ENCODE results near the gene DDX41.

DDX41 gene

DNA sequence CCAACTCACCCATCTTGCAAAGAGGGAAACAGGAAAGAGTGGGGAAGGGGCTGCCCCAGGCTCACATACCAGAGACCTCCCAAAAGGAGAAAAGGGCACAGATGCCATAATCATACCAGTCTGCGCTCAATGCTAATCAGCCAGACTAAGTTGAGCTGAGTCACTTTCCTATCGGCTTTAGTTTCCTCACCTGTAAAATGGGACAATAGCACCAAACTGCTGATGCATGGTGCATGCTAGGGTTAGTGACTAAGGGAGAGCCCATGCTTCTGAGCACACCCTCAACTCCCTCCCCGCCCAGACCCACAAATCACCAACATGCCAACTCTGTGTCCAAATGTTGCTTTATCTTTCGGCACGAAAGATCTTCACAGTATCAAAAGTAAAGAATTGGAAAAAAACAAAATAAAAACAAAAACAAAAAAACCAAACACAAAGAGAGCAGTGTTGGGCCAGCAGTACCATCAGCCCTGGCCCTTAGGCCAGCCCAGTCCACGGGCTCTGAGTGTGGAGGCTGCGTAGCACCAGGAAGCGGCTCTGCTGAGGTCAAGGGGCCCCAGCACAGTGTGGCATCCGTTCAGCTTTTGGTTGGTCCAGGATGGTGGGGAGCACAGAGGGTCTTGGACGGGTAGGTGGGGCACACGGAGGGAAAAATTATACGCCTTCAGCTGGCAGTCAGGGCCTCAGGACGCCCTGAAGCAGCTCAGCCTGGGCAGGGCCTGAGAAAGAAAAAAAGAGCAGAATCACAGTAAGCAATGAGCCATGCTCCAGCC, 2.9 kb upstream of the DDX41 start:
- Mint-ChIP-seq H3K36me3 (ENCODE audit: insufficient read depth) (peaks cover 24% of the 10 kb centered on the region), H3K27me3 (no peaks in the 10 kb centered on the region), H3K9me3 (no peaks in the 10 kb centered on the region), H3K4me3 (peak overlapping the region; percentile 29), H3K27ac (ENCODE audit: low read depth) (peak overlapping the region; percentile 86), H3K4me1 (peaks cover 52% of the 10 kb centered on the region)
- DNase-seq (ENCODE audit: low spot score in 2 of 2) (no peak), ATAC-seq (replicated peaks; ENCODE audit: extremely low read depth, poor library complexity, severe bottlenecking) (no peak)

DNA sequence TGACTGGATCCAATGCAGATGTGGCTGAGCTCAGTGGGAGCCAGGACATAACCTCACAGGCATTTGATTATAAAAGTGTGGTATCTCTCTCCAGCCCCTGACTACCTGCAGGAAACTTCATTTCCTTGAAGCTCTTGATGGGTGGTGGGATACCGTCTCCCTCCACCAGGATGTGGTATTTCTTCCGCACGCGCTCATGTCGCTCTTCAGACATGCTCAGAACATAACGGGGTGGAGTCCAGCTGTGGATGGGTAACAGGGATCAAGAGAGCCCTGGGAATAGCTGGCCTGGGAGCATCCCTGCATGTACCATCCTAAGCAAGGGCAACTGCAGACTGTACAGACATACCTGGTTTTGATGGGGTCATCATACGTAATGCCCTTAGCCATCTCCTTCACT, 1.2 kb downstream of the DDX41 start:
- Mint-ChIP-seq H3K27ac (ENCODE audit: low read depth) (peak overlapping the region; percentile 89), H3K4me1 (peaks cover 44% of the 10 kb centered on the region), H3K36me3 (ENCODE audit: insufficient read depth) (peaks cover 22% of the 10 kb centered on the region), H3K4me3 (peak overlapping the region; percentile 94), H3K9me3 (no peaks in the 10 kb centered on the region), H3K27me3 (no peaks in the 10 kb centered on the region)
- no peak for ATAC-seq (replicated peaks; ENCODE audit: extremely low read depth, poor library complexity, severe bottlenecking)
- no peak for DNase-seq (ENCODE audit: low spot score in 2 of 2)

- DNase-seq (ENCODE audit: low spot score in 2 of 2) = no peak
- H3K9me3 Mint-ChIP-seq = no peaks in the 10 kb centered on the region
- H3K27me3 Mint-ChIP-seq = no peaks in the 10 kb centered on the region
- H3K4me3 Mint-ChIP-seq = no peak overlapping the region
- ATAC-seq (replicated peaks; ENCODE audit: extremely low read depth, poor library complexity, severe bottlenecking) = no peak
- H3K36me3 Mint-ChIP-seq (ENCODE audit: insufficient read depth) = peaks cover 21% of the 10 kb centered on the region
- H3K4me1 Mint-ChIP-seq = peaks cover 38% of the 10 kb centered on the region
- H3K27ac Mint-ChIP-seq (ENCODE audit: low read depth) = no peak overlapping the region
These were observed 2.2 kb downstream of the DDX41 start for GRCh38 chr5:177514541-177514940.

DNA sequence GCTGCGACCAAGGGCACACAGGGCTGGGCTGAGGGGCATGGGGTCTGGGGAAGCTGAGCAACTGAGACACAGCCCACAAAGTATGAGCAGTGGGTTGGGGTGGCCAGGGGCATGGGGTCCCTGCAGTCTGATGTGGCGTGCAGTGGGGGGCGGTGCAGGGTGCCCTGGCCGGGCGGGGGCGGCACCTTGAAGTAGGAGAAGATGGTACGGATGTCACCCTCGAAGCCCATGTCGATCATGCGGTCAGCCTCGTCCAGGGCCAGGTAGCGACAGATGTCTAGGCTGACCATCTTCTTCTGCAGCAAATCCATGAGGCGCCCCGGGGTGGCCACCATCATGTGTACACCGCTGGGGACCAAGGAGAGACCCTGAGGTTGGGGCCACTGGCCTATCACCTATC, 3.3 kb downstream of the DDX41 start:
- Mint-ChIP-seq H3K27me3 (no peaks in the 10 kb centered on the region), H3K36me3 (ENCODE audit: insufficient read depth) (peaks cover 20% of the 10 kb centered on the region), H3K27ac (ENCODE audit: low read depth) (no peak overlapping the region), H3K9me3 (no peaks in the 10 kb centered on the region), H3K4me3 (no peak overlapping the region), H3K4me1 (peaks cover 38% of the 10 kb centered on the region)
- DNase-seq (ENCODE audit: low spot score in 2 of 2) (no peak), ATAC-seq (replicated peaks; ENCODE audit: extremely low read depth, poor library complexity, severe bottlenecking) (no peak)

- Mint-ChIP-seq H3K4me3 (no peak overlapping the region), H3K27me3 (no peaks in the 10 kb centered on the region), H3K4me1 (peaks cover 38% of the 10 kb centered on the region), H3K9me3 (no peaks in the 10 kb centered on the region), H3K36me3 (ENCODE audit: insufficient read depth) (peaks cover 20% of the 10 kb centered on the region), H3K27ac (ENCODE audit: low read depth) (no peak overlapping the region)
- DNase-seq (ENCODE audit: low spot score in 2 of 2) = no peak
- ATAC-seq (replicated peaks; ENCODE audit: extremely low read depth, poor library complexity, severe bottlenecking) = no peak
These were observed 3.9 kb downstream of the DDX41 start for GRCh38 chr5:177512736-177513380.

- Mint-ChIP-seq H3K36me3 (ENCODE audit: insufficient read depth) (peaks cover 18% of the 10 kb centered on the region), H3K9me3 (no peaks in the 10 kb centered on the region), H3K4me3 (no peak overlapping the region), H3K27ac (ENCODE audit: low read depth) (no peak overlapping the region), H3K27me3 (no peaks in the 10 kb centered on the region), H3K4me1 (peaks cover 32% of the 10 kb centered on the region)
- DNase-seq (ENCODE audit: low spot score in 2 of 2) (no peak), ATAC-seq (replicated peaks; ENCODE audit: extremely low read depth, poor library complexity, severe bottlenecking) (no peak)
These were observed 4.7 kb downstream of the DDX41 start for GRCh38 chr5:177511796-177512675.

DNA sequence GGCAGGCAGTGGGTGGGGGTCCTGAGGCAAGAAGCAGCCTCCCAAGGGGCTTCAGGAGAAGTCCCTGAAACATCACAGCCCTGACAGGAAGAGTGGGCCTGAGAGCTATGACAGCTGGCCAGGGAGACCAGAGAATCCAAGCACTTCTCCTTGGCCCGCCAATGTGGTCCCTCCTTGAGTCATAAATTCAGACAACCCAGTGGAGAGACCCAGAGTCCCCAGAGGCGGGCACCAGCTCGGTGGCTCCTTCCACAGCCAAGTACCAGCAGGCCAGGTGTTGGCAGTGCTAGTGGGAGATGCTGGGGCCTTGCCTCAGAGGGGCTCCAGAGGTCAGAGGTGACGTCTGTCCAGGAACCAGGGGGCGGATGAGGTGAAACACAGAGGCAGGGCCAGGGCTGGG, 5.6 kb downstream of the DDX41 start:
- no peak overlapping the region for H3K27ac Mint-ChIP-seq (ENCODE audit: low read depth)
- DNase-seq (ENCODE audit: low spot score in 2 of 2) (no peak), ATAC-seq (replicated peaks; ENCODE audit: extremely low read depth, poor library complexity, severe bottlenecking) (no peak)
- H3K9me3 Mint-ChIP-seq = no peaks in the 10 kb centered on the region
- peaks cover 23% of the 10 kb centered on the region for H3K4me1 Mint-ChIP-seq
- H3K27me3 Mint-ChIP-seq = no peaks in the 10 kb centered on the region
- peaks cover 12% of the 10 kb centered on the region for H3K36me3 Mint-ChIP-seq (ENCODE audit: insufficient read depth)
- H3K4me3 Mint-ChIP-seq = no peak overlapping the region

DNA sequence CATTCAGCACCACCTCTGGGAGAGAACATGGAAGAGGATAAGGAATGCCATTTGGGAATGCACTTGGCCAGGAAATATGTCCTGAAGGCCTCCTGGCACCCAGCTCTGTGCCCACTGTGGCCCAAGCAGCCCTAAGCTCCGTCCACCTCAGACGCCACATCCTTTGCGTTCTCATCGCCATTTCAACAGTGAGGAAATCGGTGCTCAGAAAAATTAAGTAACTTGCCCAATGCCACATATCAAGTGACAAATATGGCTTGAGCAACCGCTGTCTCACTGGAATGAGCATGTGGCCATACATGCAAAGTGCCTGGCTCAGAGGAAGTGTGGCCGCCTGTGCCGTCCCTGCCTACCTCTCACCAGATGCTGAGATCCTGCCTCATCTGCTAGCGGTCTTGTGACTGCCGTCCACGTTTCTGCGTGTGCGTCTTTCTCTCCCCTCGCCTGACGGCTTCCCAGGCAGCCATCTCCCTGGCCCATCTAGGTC, 6.2 kb downstream of the DDX41 start:
- Mint-ChIP-seq H3K36me3 (ENCODE audit: insufficient read depth) (peaks cover 12% of the 10 kb centered on the region), H3K4me3 (no peak overlapping the region), H3K4me1 (peaks cover 18% of the 10 kb centered on the region), H3K9me3 (no peaks in the 10 kb centered on the region), H3K27ac (ENCODE audit: low read depth) (no peak overlapping the region), H3K27me3 (no peaks in the 10 kb centered on the region)
- ATAC-seq (replicated peaks; ENCODE audit: extremely low read depth, poor library complexity, severe bottlenecking) (no peak), DNase-seq (ENCODE audit: low spot score in 2 of 2) (no peak)

DNA sequence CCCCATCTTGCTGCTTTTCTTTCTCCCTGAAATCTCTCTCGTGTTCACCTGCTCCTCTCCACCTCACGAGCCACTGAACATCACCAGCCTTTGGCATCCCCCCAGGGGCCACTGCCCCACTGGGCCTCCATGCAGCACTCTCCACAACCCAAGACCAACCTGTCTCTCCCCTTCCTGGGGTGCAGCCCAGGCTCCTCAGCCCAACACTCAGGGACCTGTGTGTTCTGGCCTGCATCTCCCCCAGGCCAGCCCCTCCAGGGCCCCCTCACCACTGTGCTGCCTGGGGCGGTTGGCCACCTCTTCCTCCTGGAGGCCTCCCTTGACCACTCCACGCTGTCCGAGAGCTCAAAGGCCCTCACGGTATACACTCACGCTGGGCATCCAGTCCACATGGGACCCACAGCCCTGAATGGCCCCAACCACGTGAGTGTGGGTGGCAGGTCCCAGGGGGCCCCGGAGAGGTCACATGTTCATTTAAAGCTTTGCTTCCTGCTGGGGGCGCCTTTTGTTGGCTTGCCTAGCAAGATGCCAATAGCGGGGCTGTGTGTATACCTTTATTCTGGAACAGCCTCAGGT, 6.7 kb downstream of the DDX41 start:
- Mint-ChIP-seq H3K9me3 (no peaks in the 10 kb centered on the region), H3K4me1 (peaks cover 14% of the 10 kb centered on the region), H3K36me3 (ENCODE audit: insufficient read depth) (peaks cover 13% of the 10 kb centered on the region), H3K27me3 (no peaks in the 10 kb centered on the region), H3K27ac (ENCODE audit: low read depth) (no peak overlapping the region), H3K4me3 (peak overlapping the region; percentile 53)
- no peak for ATAC-seq (replicated peaks; ENCODE audit: extremely low read depth, poor library complexity, severe bottlenecking)
- no peak for DNase-seq (ENCODE audit: low spot score in 2 of 2)

DNA sequence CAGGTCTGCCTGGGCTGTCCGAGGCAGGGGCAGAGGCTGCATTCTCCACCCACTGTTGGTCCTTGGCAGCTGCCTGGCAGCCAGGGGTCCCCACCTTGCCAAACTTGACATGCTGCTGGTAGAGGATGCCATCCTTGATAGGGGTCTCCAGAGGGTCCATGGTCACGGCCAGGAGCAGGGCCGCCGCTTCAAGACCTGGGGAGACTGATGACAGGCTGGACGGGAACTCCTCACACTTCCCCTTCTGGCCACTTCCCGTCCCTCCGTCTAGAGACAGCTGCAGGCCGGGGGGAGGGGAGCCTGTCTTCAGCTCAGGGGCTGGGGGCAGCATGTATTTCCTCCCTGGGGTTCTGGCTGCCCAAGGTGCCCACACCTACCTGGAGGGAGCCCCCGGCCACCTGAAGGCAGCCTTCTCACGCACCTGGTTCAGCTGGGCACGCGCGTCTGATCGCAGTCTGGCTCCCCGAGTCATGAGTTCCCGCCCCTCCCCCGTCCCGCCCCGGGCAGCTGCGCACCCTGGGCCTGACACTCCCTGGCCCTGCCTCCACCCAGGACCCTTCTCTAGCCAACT, 7.3 kb downstream of the DDX41 start, which contains the start of gene DOK3:
Gene DOK3 (minus strand): TSS at position 446 of the 571 bp plus-strand sequence. CDS start 286 bp downstream, at position 160.
- ATAC-seq (replicated peaks; ENCODE audit: extremely low read depth, poor library complexity, severe bottlenecking) = no peak
- Mint-ChIP-seq H3K27me3 (no peaks in the 10 kb centered on the region), H3K9me3 (no peaks in the 10 kb centered on the region), H3K36me3 (ENCODE audit: insufficient read depth) (peaks cover 11% of the 10 kb centered on the region), H3K27ac (ENCODE audit: low read depth) (no peak within 1 kb of the TSS), H3K4me3 (peak within 1 kb of the TSS; percentile 63), H3K4me1 (peaks cover 13% of the 10 kb centered on the region)
- no peak for DNase-seq (ENCODE audit: low spot score in 2 of 2)

- no peak overlapping the region for H3K27ac Mint-ChIP-seq (ENCODE audit: low read depth)
- peaks cover 10% of the 10 kb centered on the region for H3K36me3 Mint-ChIP-seq (ENCODE audit: insufficient read depth)
- H3K9me3 Mint-ChIP-seq = no peaks in the 10 kb centered on the region
- DNase-seq (ENCODE audit: low spot score in 2 of 2) (no peak), ATAC-seq (replicated peaks; ENCODE audit: extremely low read depth, poor library complexity, severe bottlenecking) (no peak)
- no peaks in the 10 kb centered on the region for H3K27me3 Mint-ChIP-seq
- H3K4me3 Mint-ChIP-seq = peak overlapping the region; percentile 63
- H3K4me1 Mint-ChIP-seq = peaks cover 7% of the 10 kb centered on the region
These were observed 7.9 kb downstream of the DDX41 start for GRCh38 chr5:177508837-177509236.

DNA sequence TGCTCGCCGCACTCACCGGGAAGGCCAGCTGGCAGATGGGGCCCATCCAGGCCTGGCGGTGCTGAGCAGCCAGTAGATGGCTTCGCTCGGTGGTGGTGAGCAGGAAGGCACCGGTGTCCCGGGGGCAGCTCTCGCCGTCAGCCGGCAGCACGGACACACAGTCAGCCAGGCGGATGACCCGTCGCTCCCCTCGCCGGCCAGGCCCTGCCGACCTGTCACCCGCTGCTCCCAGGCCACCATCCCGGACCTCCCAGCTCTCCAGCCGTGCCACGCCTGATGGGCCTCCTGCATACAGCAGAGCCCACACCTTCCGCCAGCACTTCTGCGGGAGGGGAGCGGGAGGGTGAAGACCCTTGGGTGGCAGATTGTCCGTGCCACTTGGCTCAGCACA, 8.5 kb downstream of the DDX41 start:
- Mint-ChIP-seq H3K36me3 (ENCODE audit: insufficient read depth) (peaks cover 9% of the 10 kb centered on the region), H3K4me3 (no peak overlapping the region), H3K27ac (ENCODE audit: low read depth) (no peak overlapping the region), H3K9me3 (no peaks in the 10 kb centered on the region), H3K4me1 (peaks cover 5% of the 10 kb centered on the region), H3K27me3 (no peaks in the 10 kb centered on the region)
- ATAC-seq (replicated peaks; ENCODE audit: extremely low read depth, poor library complexity, severe bottlenecking) = no peak
- no peak for DNase-seq (ENCODE audit: low spot score in 2 of 2)

Measured in central memory CD8-positive, alpha-beta T cell (primary cell).